HepG2 (cell line): Measurements from ENCODE around the gene GUCY1A1. TPM values are rescaled to one million over a fixed set of nuclear protein-coding genes. Genes with fewer than 3 reads are reported as not detected.

ENCODE experiments used
- ATAC-seq: fragments of 200-7000 bp; cut with Tn5 transposase; 3 replicates; pipeline ENCODE4 v1.9.1; 2020; ENCODE audit warnings: mild to moderate bottlenecking, moderate library complexity
- BruUV-seq: library from RNA; stranded (reverse); fragments of 400-500 nt; replicated peaks from 2 replicates; lab custom pipeline; 2021; lab: Mats Ljungman, UMichigan
- CTCF ChIA-PET: fragments of 300-600 bp; formaldehyde crosslinking; extraction: SDS; loops from one replicate; lab custom pipeline; 2021; ENCODE audit warnings: low total read pairs, inconsistent platforms, low intra/inter-chr PET ratio; lab: Yijun Ruan, JAX
- POLR2A ChIA-PET: fragments of 350-600 bp; sonication (Branson Sonifier 250); formaldehyde crosslinking; loops from one replicate; lab custom pipeline; 2020; ENCODE audit warnings: antibody characterized with exemption, inconsistent platforms; lab: Yijun Ruan, JAX
- DNase-seq: peaks from one replicate; pipeline ENCODE4 v3.0.0-alpha.2; 2015; ENCODE audit warnings: low spot score
- FAIRE-seq: peaks from 3 replicates; lab custom pipeline; 2011; peaks lifted over from hg19 to GRCh38; lab: Jason Lieb, UNC
- H2AFZ ChIP-seq: one replicate; pipeline ENCODE4 v1.6.1; 2011; ENCODE audit warnings: low read length, inconsistent platforms
- H3K27ac ChIP-seq: fragments of 300-600 bp; 3 replicates; pipeline ENCODE4 v1.8.0; 2011; ENCODE audit warnings: mixed run types, mild to moderate bottlenecking, mixed read lengths, low read length, inconsistent platforms; ENCODE audit not compliant: insufficient read depth; ENCODE audit errors: extremely low read length
- H3K27me3 ChIP-seq, 2 experiments: fragments of 200-600 bp in 1 of 2; 2 replicates in 1 of 2; 3 replicates in 1 of 2; pipeline versions ENCODE4 v1.6.0 to v1.8.0; 2011; ENCODE audit warnings: low read length in 2 of 2, mild to moderate bottlenecking in 2 of 2, moderate library complexity in 2 of 2, inconsistent platforms in 1 of 2; ENCODE audit not compliant: insufficient read depth in 2 of 2, control insufficient read depth in 1 of 2
- H3K36me3 ChIP-seq, 2 experiments: fragments of 200-600 bp in 1 of 2; replicated peaks in 1 of 2; 2 replicates in 1 of 2; 3 replicates in 1 of 2; pipeline versions ENCODE4 v1.5.1 to v1.8.0; 2011; ENCODE audit warnings: low read length in 2 of 2, inconsistent platforms in 1 of 2; ENCODE audit not compliant: insufficient read depth in 2 of 2, control insufficient read depth in 1 of 2
- H3K4me1 ChIP-seq: 2 replicates; pipeline ENCODE4 v1.5.1; 2012; ENCODE audit warnings: low read length, inconsistent platforms; ENCODE audit not compliant: insufficient read depth
- H3K4me2 ChIP-seq: 2 replicates; pipeline ENCODE4 v1.6.0; 2011; ENCODE audit warnings: low read depth, low read length, inconsistent platforms
- H3K4me3 ChIP-seq, 3 experiments: fragments of 200-600 bp in 1 of 3; sonication (generic), shearing (Covaris generic) in 1 of 3; replicated peaks in 1 of 3; 2 replicates each; pipeline ENCODE4 v1.5.1; 2011 to 2016; ENCODE audit warnings: low read length in 3 of 3, inconsistent platforms in 2 of 3, low read depth in 2 of 3, mild to moderate bottlenecking in 2 of 3, control low read depth in 1 of 3, mixed read lengths in 1 of 3; ENCODE audit not compliant: insufficient read depth in 1 of 3
- H3K79me2 ChIP-seq: one replicate; pipeline ENCODE4 v1.6.1; 2011; ENCODE audit warnings: low read length, inconsistent platforms; ENCODE audit not compliant: insufficient read depth
- H3K9ac ChIP-seq: 2 replicates; pipeline ENCODE4 v1.6.0; 2011; ENCODE audit warnings: mild to moderate bottlenecking, low read depth, low read length, inconsistent platforms; ENCODE audit not compliant: insufficient read depth
- H3K9me3 ChIP-seq: 2 replicates; pipeline ENCODE4 v1.5.1; 2012; ENCODE audit warnings: mild to moderate bottlenecking, low read length
- H4K20me1 ChIP-seq: 2 replicates; pipeline ENCODE4 v1.6.0; 2011; ENCODE audit warnings: inconsistent platforms, mild to moderate bottlenecking, low read length, moderate library complexity; ENCODE audit not compliant: insufficient read depth
- PAXIP1 ChIP-seq: sonication (generic); formaldehyde crosslinking; conservative IDR thresholded peaks from 2 replicates; pipeline ENCODE4 v1.4.0; 2020; ENCODE audit warnings: mild to moderate bottlenecking, missing genetic modification reagents, moderate library complexity
- RFX5 ChIP-seq: IDR thresholded peaks from 2 replicates; pipeline ENCODE4 v1.6.1; 2011; ENCODE audit warnings: low read depth, low read length, improper control_type of control experiment
- ZNF333 ChIP-seq: sonication (generic); formaldehyde crosslinking; IDR thresholded peaks from 2 replicates; pipeline ENCODE4 v1.4.0; 2020; ENCODE audit warnings: mild to moderate bottlenecking, missing genetic modification reagents, borderline replicate concordance
- ZNF567 ChIP-seq: sonication (generic); formaldehyde crosslinking; IDR thresholded peaks from 2 replicates; pipeline ENCODE4 v1.8.1; 2023; ENCODE audit warnings: mild to moderate bottlenecking, missing genetic modification reagents, borderline replicate concordance
- ZNF850 ChIP-seq: sonication (generic); formaldehyde crosslinking; conservative IDR thresholded peaks from 2 replicates; pipeline ENCODE4 v1.9.0; 2021; ENCODE audit warnings: mild to moderate bottlenecking, missing genetic modification reagents
- WGBS: methylation state at CpG from one replicate; pipeline ENCODE4 v1.1.6; 2017; ENCODE audit warnings: low lambda C conversion rate; 5-methylcytosine and 5-hydroxymethylcytosine counted together
- in situ Hi-C: cut with HindIII; loops from 2 replicates; pipeline ENCODE4 v1.10.0; 2017; ENCODE audit warnings: low pct_unique_long_range_greater_than_20kb; ENCODE audit not compliant: extremely low pct_ligation_motif_present
- intact Hi-C: fragments of 100-400 bp; cut with micrococcal nuclease; formaldehyde crosslinking; loops from one replicate; pipeline ENCODE4 v1.10.0; 2022; ENCODE audit not compliant: unreplicated experiment
- polyA plus RNA-seq, 8 experiments: library from polyadenylated mRNA; depleted of rRNA in 3 of 8; stranded (reverse) in 7 of 8; unstranded in 1 of 8; fragments of >200 nt; fragmentation: Illumina TruSeq in 4 of 8; extraction: Trizol in 4 of 8; gene quantifications; 2 replicates each; pipeline versions ENCODE4 v1.2.1 to v1.2.3, GENCODE V29; 2011 to 2016; ENCODE audit warnings: low read depth in 4 of 8, missing spikeins in 1 of 8, mixed read lengths in 1 of 8; ENCODE audit not compliant: insufficient read depth in 1 of 8
- total RNA-seq, 5 experiments: library from RNA; depleted of rRNA; stranded (reverse); fragments of >200 nt; fragmentation: Illumina TruSeq; extraction: Trizol; gene quantifications; 2 replicates each; pipeline ENCODE4 v1.2.3, GENCODE V29; 2016; ENCODE audit warnings: low read depth in 1 of 5

Gene GUCY1A1
- total and polyA plus RNA-seq, 2 of the 13 experiments (the other 11 are each of a cell fraction or from before 2014, with no cell fraction given): not detected

GRCh38 chr4:155773196-155773800 is 106.7 kb downstream of the GUCY1A1 start:
- no TSS peak for BruUV-seq
- POLR2A ChIA-PET: no interaction called here
- Histone ChIP-seq H3K36me3 (no peaks in the 10 kb centered on the region), H3K79me2 (no peaks in the 10 kb centered on the region), H4K20me1 (no peaks in the 10 kb centered on the region), H2AFZ (no peak overlapping the region), H3K4me1 (no peaks in the 10 kb centered on the region), H3K4me2 (no peak overlapping the region), H3K4me3 (no peak overlapping the region), H3K27ac (no peak overlapping the region), H3K9me3 (no peaks in the 10 kb centered on the region), H3K27me3 (no peaks in the 10 kb centered on the region), H3K9ac (no peak overlapping the region)
- WGBS: 45% methylated on average over 4 of the region's 4 CpGs
- DNase-seq (no peak), FAIRE-seq (no peak), ATAC-seq (no peak)
- intact Hi-C loops (no loop called here), in situ Hi-C loops (no loop called here)
- no peak for TF ChIP-seq ZNF333 (CRISPR knock-in tag)
- no peak for TF ChIP-seq ZNF567 (CRISPR knock-in tag)
- no peak for TF ChIP-seq RFX5
- TF ChIP-seq ZNF850: no peak
- no peak for TF ChIP-seq PAXIP1 (CRISPR knock-in tag)
- CTCF ChIA-PET: no interaction called here
